Measurements from ENCODE around the gene TMCC1.

- TF ChIP-seq CTCF (IDR thresholded peaks at IDR 0.05) (no peak), ZFX (IDR thresholded peaks at IDR 0.05; ENCODE audit: borderline replicate concordance) (no peak)
Measured at GRCh38 chr3:129855832-129856419, 37.6 kb downstream of the TMCC1 start.

Measured in 22Rv1 (cell line).